ENCODE measurements around the gene P3H4.

- TF ChIP-seq POLR2AphosphoS5 (IDR thresholded peaks at IDR 0.05) (no peak), CTCF (IDR thresholded peaks at IDR 0.05) (no peak), POLR2A (IDR thresholded peaks at IDR 0.05; ENCODE audit: low read depth) (no peak)
These were observed 38.6 kb downstream of the P3H4 start for GRCh38 chr17:41773190-41773588.

Data from esophagus muscularis mucosa (tissue), 3 donors.